ENCODE results near the gene ADGRG1.

The ADGRG1 gene

DNA sequence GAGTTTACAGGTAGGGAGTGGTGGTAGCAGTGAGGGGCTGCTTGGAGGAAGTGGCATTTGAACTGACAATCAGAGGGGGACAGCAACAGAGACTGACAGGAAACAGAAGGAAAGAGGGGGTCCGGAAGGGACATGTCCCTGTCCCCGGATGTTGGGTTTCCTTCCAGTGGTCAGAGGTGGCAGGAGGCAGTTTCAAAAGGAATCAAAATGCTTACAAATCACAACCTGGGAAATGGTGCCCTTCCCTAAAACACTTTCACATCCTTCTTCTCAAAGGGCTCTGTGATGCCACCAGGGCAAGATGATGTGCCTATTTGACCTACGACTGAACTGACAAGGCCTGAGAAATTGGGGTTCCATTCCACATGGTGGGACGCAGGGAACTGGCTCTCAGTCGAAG lies 19.7 kb downstream of the ADGRG1 start:
- no peak for DNase-seq (ENCODE audit: low read depth in 1 of 2, low spot score in 1 of 2)

- peak; percentile 71 to 79 for DNase-seq (ENCODE audit: low read depth in 1 of 2, low spot score in 1 of 2)
Measured at GRCh38 chr16:57648581-57649442, 20.4 kb downstream of the ADGRG1 start.

- no peak for DNase-seq (ENCODE audit: low read depth in 1 of 2, low spot score in 1 of 2)
Measured at GRCh38 chr16:57649443-57649751, 21.0 kb downstream of the ADGRG1 start.

DNA sequence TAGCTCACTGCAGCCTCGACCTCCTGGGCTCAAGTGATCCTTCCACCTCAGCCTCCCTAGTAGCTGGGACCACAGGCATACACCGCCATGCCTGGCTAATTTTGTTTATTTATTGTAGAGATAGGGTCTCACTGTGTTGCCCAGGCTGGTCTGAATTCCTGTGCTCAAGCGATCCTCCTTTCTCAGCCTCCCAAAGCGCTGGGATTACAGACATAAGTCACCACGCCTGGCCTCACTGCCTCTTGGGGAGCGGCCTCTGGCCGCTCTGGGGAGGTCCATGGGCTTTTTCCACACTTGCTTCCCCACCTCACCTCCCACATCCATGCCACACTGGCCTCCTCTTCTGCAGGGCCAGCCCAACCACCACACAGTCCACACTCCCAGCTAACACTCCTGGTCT lies 21.4 kb downstream of the ADGRG1 start:
- no peak for DNase-seq (ENCODE audit: low read depth in 1 of 2, low spot score in 1 of 2)

DNA sequence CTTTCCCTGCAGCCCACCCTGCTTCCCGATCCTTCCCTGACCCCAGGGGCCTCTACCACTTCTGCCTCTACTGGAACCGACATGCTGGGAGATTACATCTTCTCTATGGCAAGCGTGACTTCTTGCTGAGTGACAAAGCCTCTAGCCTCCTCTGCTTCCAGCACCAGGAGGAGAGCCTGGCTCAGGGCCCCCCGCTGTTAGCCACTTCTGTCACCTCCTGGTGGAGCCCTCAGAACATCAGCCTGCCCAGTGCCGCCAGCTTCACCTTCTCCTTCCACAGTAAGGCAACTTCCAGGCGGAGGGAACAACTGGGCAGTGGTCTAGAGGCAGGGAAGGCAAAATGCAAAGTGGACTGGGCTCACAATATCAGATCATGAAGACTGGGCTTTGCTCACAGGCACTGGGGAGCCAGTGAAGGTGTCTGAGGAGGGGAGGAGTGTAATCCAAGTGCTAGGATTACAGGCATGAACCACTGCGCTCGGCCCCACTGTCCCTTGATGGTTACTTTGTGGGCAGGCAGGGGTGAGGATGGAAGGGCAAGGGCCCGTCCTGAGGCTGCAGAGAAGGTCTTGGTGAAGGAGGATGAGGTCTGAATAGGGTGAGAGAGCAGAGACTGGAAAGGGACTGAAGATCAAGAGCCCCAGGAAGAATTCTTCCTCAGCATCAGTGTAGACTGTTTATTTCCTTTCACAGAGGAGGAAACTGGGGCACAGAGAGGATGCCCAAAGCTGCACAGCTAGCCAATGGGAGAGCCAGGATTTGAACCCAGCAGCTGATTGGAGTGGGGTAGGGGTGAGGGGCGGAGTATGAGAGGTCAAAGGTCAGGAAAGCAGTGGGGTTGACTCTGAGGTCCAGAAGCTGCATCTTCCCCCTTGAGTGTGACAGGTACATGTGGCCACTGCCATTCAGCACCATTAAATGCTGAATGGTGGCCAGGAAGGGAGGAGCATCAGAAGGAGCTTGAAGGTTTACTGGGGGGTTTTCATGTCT lies 23.2 kb downstream of the ADGRG1 start:
- no peak for DNase-seq (ENCODE audit: low read depth in 1 of 2, low spot score in 1 of 2)

DNA sequence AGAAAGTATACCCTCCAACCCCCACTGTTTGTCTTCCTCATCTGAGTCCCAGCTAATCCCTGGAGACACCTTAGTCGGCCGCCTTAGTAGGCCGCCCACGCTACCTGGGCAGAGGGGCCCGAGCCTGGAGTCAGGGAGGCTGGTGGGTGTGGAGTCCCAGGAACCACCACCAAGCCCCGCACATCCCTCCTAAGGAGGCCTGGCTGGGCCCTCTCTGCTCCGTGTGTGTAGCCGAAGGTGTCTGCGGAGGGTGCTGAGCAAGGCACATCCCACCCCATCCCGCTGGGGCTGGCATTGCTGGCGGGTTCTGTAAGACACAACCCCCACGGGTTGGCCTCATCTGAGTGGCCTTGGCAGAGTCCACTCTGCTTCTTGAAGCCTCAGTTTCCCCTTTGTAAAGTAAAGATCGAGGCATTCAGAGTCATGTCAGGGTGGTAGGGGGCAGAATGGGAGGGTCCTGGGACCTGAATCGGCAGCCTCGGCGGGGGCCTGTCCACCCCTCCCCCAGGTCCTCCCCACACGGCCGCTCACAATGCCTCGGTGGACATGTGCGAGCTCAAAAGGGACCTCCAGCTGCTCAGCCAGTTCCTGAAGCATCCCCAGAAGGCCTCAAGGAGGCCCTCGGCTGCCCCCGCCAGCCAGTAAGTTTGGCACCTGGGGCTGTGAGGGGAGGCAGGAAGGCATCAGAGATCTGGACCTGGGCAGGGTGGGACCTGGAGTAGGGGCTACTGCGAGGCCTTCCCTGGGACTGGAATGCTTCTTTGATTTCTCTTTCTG lies 24.5 kb downstream of the ADGRG1 start:
- no peak for DNase-seq (ENCODE audit: low read depth in 1 of 2, low spot score in 1 of 2)

DNA sequence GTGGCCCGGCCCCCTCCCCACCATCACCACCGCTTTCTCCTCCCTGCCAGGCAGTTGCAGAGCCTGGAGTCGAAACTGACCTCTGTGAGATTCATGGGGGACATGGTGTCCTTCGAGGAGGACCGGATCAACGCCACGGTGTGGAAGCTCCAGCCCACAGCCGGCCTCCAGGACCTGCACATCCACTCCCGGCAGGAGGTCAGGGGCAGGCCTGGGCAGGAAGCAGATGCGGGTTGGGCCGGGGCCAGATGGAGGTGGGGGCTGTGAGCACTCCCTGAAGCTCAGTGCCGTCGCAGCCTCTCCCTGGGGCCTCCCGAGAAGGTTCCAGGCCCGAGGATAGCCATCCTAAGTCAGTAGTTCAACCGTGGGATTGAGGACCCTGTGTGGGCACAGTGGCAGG lies 25.5 kb downstream of the ADGRG1 start:
- no peak for DNase-seq (ENCODE audit: low read depth in 1 of 2, low spot score in 1 of 2)

- no peak for DNase-seq (ENCODE audit: low read depth in 1 of 2, low spot score in 1 of 2)
Measured at GRCh38 chr16:57656342-57656955, 28.0 kb downstream of the ADGRG1 start.

GRCh38 chr16:57657228-57657627 lies 28.8 kb downstream of the ADGRG1 start:
- no peak for DNase-seq (ENCODE audit: low read depth in 1 of 2, low spot score in 1 of 2)

DNA sequence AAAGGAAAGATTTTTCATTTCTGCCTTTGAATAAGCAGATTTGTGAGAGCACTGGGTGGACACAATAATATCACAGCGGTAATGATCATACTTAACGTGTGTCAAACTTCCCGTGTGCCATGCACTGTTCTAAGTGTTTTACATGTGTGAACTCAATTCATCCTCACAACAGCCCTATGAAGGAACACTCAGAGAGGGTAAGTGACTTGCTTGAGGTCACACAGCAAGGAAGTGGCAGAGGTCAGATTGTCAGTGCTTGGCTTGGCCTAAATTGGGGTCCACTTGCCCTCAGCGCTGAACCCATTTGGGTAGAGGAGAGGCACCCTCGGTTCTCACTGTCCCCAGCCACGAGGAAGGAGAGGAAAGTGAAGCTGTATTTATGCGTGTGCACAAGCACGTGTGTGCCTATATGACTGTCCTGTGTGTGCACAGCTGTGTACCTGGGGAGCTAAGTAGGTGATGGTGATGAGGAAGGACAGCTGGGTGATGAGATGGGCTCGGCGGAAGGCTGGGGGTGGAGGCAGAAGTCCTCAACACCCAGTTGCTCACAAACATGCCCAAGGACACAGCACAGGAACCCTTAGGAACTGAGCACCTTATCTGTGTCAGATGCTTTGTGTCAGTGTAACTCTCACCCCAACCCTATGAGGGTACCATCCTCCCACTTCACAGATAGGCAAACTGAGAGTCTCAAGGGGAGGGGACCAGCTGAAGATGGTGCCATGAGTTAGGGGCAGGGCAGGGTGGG lies 29.9 kb downstream of the ADGRG1 start:
- DNase-seq (ENCODE audit: low read depth in 1 of 2, low spot score in 1 of 2) = no peak

DNA sequence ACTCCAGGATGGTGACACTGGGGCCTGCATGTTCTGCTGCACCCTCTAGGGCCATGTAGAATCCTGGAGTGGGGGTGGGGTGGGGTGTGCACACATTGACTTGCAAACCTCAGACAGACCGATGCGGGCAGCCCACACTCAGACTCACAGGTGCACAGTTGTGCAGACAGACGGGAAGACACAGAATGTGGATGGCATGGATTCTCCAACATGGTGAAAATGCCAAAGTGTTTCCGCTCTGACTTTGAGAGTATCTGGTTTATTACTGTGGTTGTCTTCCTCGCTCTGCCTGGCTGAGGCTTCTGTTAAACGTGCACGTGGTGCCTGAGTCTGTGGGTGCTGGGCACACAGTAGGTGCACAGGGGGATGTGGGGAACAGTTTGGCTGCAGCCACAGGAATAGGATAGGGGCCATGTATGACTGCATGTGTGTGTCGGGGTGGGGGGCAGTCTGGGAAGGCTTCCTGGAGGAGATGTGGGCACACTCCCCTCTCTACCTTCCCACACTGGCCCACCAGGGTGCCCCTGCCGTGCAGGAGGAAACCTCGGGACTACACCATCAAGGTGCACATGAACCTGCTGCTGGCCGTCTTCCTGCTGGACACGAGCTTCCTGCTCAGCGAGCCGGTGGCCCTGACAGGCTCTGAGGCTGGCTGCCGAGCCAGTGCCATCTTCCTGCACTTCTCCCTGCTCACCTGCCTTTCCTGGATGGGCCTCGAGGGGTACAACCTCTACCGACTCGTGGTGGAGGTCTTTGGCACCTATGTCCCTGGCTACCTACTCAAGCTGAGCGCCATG lies 30.6 kb downstream of the ADGRG1 start:
- no peak for DNase-seq (ENCODE audit: low read depth in 1 of 2, low spot score in 1 of 2)

GRCh38 chr16:57660715-57661463 lies 32.5 kb downstream of the ADGRG1 start:
- no peak for DNase-seq (ENCODE audit: low read depth in 1 of 2, low spot score in 1 of 2)

DNA sequence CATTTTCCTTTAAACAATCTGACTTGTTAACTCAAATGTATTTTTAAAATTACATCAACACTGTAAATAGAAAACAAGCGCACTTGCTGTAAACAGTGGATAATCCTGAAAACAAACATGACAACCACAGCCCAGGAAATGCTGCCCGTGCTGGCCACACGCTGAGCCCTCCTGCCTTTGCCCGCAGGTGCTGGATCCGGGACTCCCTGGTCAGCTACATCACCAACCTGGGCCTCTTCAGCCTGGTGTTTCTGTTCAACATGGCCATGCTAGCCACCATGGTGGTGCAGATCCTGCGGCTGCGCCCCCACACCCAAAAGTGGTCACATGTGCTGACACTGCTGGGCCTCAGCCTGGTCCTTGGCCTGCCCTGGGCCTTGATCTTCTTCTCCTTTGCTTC lies 33.1 kb downstream of the ADGRG1 start:
- DNase-seq (ENCODE audit: low read depth in 1 of 2, low spot score in 1 of 2) = no peak

DNA sequence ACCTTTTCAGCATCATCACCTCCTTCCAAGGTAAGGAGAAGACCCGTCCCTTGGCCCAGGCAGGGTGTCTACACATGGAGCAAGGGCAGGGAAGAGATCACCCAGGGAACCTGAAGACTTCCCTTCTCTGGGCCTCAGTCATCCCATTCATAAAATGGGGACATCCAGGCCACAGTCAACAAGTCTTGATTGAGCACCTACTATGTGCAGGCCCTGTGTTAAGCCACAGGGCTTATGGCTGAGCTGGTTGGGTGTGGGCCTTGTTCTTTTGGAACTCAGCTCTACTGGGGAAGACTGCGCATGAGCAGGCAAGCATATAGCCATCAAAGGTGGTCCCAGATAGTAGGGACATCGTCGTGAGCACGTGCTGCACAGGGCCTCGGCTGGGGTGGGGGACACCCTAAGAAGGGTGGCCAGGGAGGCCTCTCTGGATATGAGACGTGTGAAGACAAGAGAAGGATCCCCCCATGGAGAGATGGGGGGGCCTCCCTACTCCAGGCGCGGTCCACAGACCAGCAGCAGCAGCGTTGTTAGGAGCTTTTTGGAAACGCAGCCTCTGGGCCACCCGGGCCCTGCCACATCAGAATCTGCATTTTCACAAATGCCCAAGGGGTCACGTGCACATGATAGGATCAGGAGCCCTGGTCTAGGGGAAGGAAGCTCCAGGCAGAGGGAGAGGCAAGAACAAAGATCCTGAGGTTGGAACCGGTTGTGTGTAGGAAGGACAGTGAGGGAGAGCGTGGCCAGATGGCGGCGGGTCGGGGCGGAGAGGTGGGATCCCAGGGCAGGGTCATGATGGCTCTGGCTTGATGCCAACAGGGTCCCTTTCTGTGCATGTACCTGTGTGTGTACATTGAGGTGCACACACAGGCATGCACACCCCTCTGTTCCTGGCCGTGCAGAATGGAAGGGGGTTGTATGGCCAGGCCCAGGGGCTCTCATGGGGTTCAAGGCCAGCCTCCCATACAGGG lies 33.8 kb downstream of the ADGRG1 start:
- no peak for DNase-seq (ENCODE audit: low read depth in 1 of 2, low spot score in 1 of 2)

DNA sequence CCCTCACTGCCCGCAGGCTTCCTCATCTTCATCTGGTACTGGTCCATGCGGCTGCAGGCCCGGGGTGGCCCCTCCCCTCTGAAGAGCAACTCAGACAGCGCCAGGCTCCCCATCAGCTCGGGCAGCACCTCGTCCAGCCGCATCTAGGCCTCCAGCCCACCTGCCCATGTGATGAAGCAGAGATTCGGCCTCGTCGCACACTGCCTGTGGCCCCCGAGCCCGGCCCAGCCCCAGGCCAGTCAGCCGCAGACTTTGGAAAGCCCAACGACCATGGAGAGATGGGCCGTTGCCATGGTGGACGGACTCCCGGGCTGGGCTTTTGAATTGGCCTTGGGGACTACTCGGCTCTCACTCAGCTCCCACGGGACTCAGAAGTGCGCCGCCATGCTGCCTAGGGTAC lies 35.0 kb downstream of the ADGRG1 start:
- no peak for DNase-seq (ENCODE audit: low read depth in 1 of 2, low spot score in 1 of 2)

DNA sequence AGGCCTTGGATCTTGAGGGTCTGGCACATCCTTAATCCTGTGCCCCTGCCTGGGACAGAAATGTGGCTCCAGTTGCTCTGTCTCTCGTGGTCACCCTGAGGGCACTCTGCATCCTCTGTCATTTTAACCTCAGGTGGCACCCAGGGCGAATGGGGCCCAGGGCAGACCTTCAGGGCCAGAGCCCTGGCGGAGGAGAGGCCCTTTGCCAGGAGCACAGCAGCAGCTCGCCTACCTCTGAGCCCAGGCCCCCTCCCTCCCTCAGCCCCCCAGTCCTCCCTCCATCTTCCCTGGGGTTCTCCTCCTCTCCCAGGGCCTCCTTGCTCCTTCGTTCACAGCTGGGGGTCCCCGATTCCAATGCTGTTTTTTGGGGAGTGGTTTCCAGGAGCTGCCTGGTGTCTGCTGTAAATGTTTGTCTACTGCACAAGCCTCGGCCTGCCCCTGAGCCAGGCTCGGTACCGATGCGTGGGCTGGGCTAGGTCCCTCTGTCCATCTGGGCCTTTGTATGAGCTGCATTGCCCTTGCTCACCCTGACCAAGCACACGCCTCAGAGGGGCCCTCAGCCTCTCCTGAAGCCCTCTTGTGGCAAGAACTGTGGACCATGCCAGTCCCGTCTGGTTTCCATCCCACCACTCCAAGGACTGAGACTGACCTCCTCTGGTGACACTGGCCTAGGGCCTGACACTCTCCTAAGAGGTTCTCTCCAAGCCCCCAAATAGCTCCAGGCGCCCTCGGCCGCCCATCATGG lies 35.7 kb downstream of the ADGRG1 start:
- no peak for DNase-seq (ENCODE audit: low read depth in 1 of 2, low spot score in 1 of 2)

DNA sequence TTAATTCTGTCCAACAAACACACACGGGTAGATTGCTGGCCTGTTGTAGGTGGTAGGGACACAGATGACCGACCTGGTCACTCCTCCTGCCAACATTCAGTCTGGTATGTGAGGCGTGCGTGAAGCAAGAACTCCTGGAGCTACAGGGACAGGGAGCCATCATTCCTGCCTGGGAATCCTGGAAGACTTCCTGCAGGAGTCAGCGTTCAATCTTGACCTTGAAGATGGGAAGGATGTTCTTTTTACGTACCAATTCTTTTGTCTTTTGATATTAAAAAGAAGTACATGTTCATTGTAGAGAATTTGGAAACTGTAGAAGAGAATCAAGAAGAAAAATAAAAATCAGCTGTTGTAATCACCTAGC lies 36.2 kb downstream of the ADGRG1 start:
- DNase-seq (ENCODE audit: low read depth in 1 of 2, low spot score in 1 of 2) = no peak

All from stimulated activated CD4-positive, alpha-beta T cell treated with anti-CD3 and anti-CD28 coated beads, Interleukin-15, amount 100 ng/mL, for 1 hour (primary cell).